Activated effector memory CD4-positive, alpha-beta T cell treated with anti-CD3 and anti-CD28 coated beads, Interleukin-2, amount 50 U/mL, for 16 hours (primary cell): ENCODE results near the gene SLC25A45.
"Not testable (repeated sequence)": the region's sequence is repeated elsewhere in the genome, so short reads cannot be mapped to it uniquely, and the experiment has no call there.

Experiments
- DNase-seq: peaks from one replicate; pipeline ENCODE4 v3.0.0-alpha.2; 2020

The SLC25A45 gene

DNA sequence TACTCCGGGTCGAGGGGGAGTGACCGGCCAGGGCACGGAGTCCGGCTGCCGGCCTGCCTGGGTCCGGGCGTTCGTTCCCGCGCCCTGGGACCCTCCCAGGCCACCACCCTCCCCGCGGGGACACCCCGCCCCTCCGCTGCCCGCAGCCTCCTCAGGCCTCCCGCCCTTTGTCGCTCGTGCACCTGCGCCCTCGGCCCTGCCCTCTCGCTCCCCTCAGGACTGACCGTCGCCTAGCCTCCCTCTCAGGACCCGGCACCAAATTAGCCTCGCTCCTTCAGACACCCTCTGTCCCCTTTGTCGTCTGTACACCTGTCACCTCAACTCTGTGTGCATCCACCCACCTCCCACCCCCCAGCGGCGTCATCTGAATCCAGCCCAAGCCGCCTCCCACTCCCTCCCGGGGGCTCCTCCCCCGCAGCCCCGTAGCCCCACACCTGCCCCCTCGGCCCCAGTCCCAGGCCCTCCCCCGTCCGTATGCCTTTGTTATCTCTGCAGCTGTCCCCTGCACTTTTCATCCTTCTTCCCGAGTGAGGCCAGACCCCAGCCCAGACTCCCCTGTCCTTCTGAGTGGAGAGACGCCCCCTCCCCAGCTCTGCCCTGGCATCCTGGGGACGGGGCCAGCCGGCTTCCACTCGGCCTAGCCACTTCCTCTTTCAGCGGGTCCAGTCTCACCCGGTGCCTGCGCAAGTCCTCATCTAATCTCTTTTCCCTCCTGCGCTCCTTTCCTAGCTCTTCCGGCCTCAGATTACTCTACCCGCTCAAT, 27.3 kb downstream of the SLC25A45 start:
- DNase-seq = peak; percentile 85

DNA sequence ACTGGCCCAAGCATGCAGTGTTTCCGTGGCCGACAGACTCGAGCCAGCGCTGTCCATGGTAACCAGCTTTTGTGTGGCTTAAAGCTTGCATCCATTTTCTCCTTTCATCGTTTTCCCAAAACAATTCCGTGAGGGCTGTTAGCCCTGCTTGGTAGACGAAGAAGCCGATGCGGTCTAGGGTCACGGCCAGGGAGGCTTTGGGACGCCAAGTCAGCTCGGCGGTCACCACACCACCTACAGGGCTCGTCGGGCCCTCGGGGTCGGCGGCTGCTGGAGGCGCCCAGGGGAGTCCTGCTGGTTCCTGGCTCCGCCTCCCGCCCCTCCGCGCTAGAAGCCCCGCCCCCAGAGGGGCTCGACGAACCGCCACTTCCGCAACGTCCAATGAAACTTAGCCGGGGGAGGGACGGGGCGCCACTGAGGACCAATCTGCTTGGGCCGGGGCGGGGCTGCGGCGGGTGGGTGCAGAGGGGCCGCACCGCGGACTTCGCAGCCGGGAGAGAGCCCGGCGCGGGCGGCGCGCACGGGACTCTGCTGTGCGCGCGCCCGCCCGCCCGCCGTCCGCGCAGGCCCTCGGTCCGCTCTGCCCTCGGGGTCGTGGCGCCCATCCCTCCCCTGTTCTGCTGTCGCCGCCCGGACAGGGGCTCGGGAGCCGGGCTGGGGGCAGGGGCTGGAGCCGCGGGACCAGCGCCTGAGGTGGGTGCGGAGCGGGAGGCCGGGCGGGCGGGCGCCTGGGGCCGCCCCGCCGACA, 28.0 kb downstream of the SLC25A45 start, which contains the start of gene TIGD3:
TSS of gene TIGD3 (plus strand) at position 487 of the 748 bp plus-strand sequence. CDS start 1,058 bp downstream, outside the sequence.
- peak; percentile 99 for DNase-seq

DNA sequence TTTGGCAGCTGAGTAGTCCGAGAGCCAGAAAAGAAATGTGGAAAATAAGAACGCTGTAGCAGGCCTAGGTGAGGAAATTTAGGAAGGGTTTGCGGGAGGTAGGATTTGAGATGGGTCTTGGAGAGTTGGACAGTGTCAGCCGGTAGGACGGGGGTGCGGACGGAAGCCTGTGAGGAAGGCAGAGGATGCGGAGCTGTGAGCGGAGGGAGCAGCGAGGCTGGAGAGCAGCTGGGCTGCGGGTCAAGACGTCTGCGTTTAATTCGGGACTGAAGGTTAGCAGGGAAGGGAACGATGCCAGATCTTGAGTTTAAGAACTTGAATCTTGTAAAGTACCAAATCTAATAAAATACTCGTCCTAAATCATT, 28.6 kb downstream of the SLC25A45 start:
- DNase-seq = no peak

GRCh38 chr11:65353376-65353775, 29.1 kb downstream of the SLC25A45 start:
- no peak for DNase-seq

DNA sequence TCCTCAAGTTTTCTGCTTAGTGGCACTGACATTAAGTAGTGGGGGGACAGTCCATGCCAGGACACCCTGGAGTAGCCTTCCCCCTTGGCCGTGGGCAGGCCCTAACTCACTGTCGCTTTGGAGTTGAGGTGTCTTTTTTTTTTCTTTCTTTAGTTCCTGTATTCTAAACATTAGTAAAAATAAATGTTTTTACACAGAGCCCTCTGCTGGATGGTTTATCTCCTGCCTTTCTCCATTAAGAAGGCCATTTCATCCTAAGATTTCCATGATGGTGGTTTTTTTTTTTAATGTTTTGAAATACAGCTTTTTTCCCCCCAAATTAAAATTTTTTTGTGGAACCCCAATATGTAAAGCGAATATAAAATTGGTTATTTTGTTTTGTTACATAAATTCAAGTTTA, 29.7 kb downstream of the SLC25A45 start:
- DNase-seq = no peak

DNA sequence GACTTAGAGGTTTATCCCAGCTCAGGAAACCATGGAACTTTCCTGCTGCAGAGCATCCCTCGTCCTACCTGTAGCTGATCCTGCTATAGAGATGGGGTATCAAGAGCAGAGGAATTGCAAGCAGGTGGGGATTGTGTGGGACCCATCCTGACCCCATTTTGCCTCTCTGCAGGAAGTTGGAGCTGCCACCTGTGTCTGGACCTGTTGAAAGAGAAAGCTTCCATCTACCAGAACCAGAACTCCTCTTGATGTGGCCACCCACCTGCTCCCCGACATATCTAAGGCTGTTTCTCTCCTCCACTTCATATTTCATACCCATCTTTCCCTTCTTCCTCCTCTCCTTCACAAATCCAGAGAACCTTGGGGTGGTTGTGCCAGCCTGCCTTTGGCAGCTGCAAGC, 30.9 kb downstream of the SLC25A45 start:
- DNase-seq = no peak

- DNase-seq = no peak
Measured at GRCh38 chr11:65341856-65342255, 40.6 kb downstream of the SLC25A45 start.

- DNase-seq = no peak
Measured at GRCh38 chr11:65340226-65340625, 42.2 kb downstream of the SLC25A45 start.

- no peak for DNase-seq
Measured at GRCh38 chr11:65338676-65339075, 43.8 kb downstream of the SLC25A45 start.

DNA sequence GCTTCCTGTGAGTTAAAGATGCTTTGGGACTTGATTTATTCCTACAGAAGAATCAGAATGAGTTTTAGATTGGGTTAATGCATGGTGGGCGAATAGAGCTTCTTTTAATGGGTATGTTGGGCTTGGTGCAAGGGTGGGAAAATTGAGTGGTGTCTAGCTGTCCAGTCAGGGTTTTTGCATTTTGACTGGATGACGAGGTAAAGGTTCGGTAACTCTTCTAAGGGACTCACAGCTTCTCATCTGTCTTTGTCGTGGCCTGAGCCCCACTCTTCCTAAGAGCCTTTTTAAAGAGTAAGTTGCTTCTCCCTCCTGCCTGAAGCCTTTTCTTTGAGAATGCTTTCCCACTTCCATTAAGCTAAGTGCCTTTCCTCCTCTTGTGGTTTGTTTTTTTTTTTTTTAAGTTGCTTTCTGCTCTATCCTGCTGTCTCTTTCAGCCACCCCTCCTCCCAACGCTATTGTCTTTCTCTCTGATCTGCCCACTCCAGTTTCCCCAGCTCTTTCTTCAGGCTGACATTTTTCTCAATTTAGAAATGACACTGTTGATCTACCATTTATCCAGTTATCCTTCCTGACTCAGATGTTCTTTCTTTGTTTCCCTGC, 47.6 kb downstream of the SLC25A45 start:
- no peak for DNase-seq

GRCh38 chr11:65332591-65332990, 49.9 kb downstream of the SLC25A45 start:
- not testable (repeated sequence) for DNase-seq

- no peak for DNase-seq
Measured at GRCh38 chr11:65330544-65330943, 51.9 kb downstream of the SLC25A45 start.

DNA sequence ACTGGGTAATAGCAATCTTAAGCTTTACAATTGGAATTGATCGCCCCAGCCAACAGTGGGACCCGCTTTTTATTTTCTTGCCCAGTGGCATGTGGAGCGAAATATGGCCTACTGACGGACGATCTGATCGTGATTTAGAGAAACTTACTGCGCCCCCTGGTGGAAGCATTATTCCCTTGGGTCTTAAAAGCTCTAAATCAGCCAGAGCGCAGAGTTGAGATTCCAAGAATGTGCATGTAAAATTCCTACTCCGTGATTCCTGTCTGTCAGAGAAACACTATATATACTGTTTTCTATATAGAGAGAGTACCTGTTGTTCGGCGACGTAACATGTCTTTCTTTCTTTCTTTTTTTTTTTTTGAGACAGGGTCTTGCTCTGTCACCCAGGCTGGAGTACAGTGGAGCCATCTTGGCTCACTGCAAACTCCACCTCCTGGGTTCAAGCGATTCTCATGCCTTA, 52.5 kb downstream of the SLC25A45 start:
- DNase-seq = peak; percentile 91

DNA sequence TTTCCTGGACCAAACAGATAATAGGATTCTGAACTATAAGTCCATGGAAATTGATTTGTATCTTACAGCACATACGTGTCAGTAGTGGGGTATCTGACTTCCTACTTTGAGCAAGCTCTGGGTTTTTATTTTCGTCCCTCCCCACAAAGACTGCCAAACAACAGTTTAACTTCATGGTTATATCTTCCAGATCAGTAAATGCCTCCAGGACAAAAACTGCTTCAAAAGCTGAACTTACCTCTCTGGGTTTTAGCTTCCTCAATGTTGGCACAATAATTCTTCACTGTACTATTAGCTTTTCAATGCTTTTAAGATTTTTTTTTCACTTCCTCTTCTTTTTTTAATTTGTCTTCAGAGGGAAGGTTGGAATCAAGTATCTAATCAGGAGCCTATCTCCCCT, 53.0 kb downstream of the SLC25A45 start:
- DNase-seq = no peak

DNA sequence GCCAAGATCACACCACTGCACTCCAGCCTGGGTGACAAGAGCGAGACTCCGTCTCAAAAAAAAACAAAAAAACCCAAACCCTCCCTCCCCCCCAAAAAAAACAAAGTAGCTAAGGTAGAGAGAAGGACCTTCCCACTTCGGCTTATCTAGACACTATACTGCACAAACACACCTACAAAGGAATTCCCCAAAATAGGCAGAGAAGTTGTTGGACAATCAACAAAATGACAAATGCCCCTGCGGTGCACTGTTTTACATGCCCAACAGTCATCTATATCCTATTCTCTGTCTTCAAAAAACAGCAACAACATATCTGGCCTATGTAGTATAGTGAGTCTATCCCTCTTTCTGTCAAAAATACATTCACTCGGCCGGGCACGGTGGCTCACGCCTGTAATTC, 55.4 kb downstream of the SLC25A45 start:
- no peak for DNase-seq

GRCh38 chr11:65325435-65325834, 57.0 kb downstream of the SLC25A45 start:
- DNase-seq = no peak
